ENCODE measurements around the gene SLC7A6. TPM values are rescaled to one million over a fixed set of nuclear protein-coding genes. Genes with fewer than 3 reads are reported as not detected.

Gene SLC7A6
- polyA plus RNA-seq (2011; rRNA removed) (27.4 and 30.3 TPM in 2 replicates), polyA minus RNA-seq (2011; rRNA and poly(A)+ RNA removed) (53.3 and 73.9 TPM in 2 replicates)

DNA sequence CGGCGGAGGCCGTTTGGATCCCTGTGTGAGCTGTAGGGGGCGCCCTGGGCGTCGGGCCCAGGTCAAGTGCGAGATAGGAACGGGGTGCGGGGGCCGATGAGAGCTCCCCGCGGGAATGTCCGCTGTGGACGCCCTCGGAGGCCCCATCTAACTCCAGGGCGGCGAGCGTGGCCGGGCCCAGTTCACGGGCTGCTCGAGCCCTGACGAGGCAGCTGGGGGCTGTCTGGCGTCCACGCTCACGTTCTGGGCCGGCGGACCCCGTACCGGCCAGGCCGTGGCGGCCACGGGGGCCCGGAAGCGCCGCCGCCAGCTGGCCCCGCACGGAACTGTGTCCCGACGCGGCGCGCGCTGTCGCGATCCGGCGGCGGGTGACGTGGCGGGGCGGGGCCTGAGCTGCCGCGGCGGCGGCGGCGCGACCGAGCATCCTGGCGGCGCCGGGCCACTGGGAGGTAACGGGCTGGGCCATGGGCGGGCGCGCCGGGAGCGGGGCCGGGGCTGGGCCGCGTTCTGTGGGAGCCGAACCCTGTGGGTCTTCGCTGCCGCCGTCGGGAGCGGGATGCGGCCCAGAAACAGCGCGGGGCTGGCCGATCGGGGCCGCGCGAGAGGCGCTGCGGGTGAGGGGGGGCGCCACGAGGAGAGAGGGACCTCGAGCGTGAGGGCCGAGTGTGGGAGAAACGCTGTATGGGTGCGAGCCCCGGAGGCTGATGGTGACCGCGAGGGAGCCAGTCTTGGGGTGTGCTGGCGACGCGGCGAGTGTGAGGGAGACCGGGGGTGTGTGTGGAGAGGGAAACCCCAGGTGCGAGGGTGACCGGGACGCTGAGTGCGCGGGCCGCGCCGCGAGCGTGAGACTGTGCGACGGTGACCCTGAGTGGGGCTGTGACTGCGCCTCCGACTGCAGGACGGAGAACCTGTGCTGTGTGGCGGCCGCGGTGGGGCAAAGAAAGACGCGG is at the start of gene SLC7A6:
Gene SLC7A6, plus strand, starts transcription at position 399 of the 950 bp plus-strand sequence. CDS start 10,201 bp downstream, outside the sequence.
- TF ChIP-seq, protein P1, sequence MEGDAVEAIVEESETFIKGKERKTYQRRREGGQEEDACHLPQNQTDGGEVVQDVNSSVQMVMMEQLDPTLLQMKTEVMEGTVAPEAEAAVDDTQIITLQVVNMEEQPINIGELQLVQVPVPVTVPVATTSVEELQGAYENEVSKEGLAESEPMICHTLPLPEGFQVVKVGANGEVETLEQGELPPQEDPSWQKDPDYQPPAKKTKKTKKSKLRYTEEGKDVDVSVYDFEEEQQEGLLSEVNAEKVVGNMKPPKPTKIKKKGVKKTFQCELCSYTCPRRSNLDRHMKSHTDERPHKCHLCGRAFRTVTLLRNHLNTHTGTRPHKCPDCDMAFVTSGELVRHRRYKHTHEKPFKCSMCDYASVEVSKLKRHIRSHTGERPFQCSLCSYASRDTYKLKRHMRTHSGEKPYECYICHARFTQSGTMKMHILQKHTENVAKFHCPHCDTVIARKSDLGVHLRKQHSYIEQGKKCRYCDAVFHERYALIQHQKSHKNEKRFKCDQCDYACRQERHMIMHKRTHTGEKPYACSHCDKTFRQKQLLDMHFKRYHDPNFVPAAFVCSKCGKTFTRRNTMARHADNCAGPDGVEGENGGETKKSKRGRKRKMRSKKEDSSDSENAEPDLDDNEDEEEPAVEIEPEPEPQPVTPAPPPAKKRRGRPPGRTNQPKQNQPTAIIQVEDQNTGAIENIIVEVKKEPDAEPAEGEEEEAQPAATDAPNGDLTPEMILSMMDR (IDR thresholded peaks at IDR 0.05; ENCODE audit: low read depth, low read length) = peak; percentile 73; the same call in 1 of the 2 replicates
- H3K4me3 ChIP-seq (ENCODE audit: low read depth, low read length) = peak within 1 kb of the TSS; percentile 98
- no peaks in the 10 kb centered on the region; the same call in 1 of the 2 replicates for H3K9me3 ChIP-seq (ENCODE audit: control insufficient read depth, insufficient read depth, low read length)
- ChIA-PET CTCF (interaction anchor here (0.6 to 5.8 kb wide), 24 partner anchors 9 to 443 kb away, joined by 3 to 158 read pairs (median 4); partner anchors contain the start of genes PLA2G15, PRMT7 and SLC7A6OS), POLR2A (interaction anchor here (0.5 to 1.9 kb wide), 11 partner anchors 12 to 305 kb away, joined by 3 to 19 read pairs (median 4); partner anchors contain the start of genes NFATC3, PRMT7 and SLC7A6OS)
- peak within 1 kb of the TSS; percentile 94 for H3K27ac ChIP-seq (ENCODE audit: low read depth, low read length)
- no peaks in the 10 kb centered on the region for H3K27me3 ChIP-seq (ENCODE audit: control insufficient read depth, insufficient read depth, low read length)
- DNase-seq (ENCODE audit: low read depth, low spot score) = no peak

DNA sequence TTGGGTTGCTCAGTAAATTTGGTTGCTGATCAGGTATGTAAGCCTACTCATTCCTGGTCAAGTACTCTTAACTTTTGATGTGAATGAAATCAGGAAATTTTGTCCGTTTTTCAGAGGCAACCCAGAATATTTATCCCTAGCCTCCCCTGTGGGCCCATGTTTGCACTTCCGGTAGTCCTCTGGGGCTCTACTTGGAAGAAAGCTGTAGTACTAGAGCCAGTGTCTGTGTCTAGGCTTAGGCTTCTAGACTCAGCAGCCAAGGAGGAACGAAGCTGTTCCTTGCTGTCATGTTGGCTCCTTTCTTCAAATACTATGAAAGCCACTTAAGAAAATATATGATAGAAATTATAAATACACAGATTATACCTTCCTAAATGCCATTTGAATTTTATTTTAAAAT is 49.6 kb upstream of the SLC7A6 start:
- Histone ChIP-seq H3K27ac (ENCODE audit: low read depth, low read length) (no peak overlapping the region), H3K4me3 (ENCODE audit: low read depth, low read length) (no peak overlapping the region), H3K27me3 (ENCODE audit: control insufficient read depth, insufficient read depth, low read length) (no peaks in the 10 kb centered on the region), H3K9me3 (ENCODE audit: control insufficient read depth, insufficient read depth, low read length) (no peaks in the 10 kb centered on the region)
- DNase-seq (ENCODE audit: low read depth, low spot score) = no peak
- ChIA-PET POLR2A (no interaction called here), CTCF (no interaction called here)
- TF ChIP-seq, protein P1 (IDR thresholded peaks at IDR 0.05; ENCODE audit: low read depth, low read length) = no peak

DNA sequence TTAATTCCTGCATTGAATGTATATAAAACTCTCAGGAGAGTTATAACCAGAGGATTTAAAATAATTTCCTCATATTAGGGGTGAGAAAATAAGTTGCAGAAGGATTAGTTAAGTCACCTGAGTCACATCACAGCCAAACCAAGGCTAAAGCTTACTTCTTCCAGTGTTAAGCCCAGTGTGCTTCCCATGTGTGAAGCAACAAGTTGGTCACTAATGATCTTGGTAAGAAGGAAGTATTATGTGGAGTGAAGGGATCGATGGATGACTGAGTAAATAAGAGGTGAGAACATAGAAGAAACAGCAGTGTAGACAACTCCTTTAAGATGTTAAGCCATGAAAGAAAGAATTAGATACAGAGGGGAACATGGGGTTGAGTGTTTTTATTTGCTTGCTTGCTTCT is 49.0 kb upstream of the SLC7A6 start:
- Histone ChIP-seq H3K9me3 (ENCODE audit: control insufficient read depth, insufficient read depth, low read length) (no peaks in the 10 kb centered on the region), H3K4me3 (ENCODE audit: low read depth, low read length) (no peak overlapping the region), H3K27me3 (ENCODE audit: control insufficient read depth, insufficient read depth, low read length) (no peaks in the 10 kb centered on the region), H3K27ac (ENCODE audit: low read depth, low read length) (no peak overlapping the region)
- POLR2A ChIA-PET = no interaction called here
- no peak for DNase-seq (ENCODE audit: low read depth, low spot score)
- CTCF ChIA-PET = interaction anchor here (1.2 kb wide), 1 partner anchor 15 kb away, joined by 4 read pairs; no protein-coding TSS in a partner anchor
- TF ChIP-seq, protein P1 (IDR thresholded peaks at IDR 0.05; ENCODE audit: low read depth, low read length) = no peak

DNA sequence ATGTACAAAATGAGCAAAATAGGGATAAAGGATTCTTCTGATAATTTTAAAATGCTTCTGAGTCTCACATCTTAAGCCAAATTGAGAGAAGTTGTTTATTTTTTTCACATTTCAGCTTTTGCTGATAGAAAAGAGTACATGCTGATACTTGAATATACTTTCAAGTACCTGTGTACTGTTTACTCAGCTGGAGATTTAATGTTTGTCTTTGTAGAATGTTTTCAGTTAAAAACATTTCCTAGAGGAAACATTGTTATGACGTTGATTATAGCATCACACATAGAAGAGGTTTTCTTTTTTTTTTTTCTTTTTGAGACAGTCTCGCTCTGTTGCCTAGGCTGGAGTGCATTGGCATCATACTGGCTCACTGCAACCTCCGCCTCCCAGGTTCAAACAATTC is 48.1 kb upstream of the SLC7A6 start:
- ChIA-PET CTCF (interaction anchor here (1.2 kb wide), 1 partner anchor 14 kb away, joined by 4 read pairs; no protein-coding TSS in a partner anchor), POLR2A (no interaction called here)
- DNase-seq (ENCODE audit: low read depth, low spot score) = no peak
- H3K27me3 ChIP-seq (ENCODE audit: control insufficient read depth, insufficient read depth, low read length) = no peaks in the 10 kb centered on the region
- no peak overlapping the region for H3K4me3 ChIP-seq (ENCODE audit: low read depth, low read length)
- TF ChIP-seq, protein P1 (IDR thresholded peaks at IDR 0.05; ENCODE audit: low read depth, low read length) = no peak
- no peaks in the 10 kb centered on the region for H3K9me3 ChIP-seq (ENCODE audit: control insufficient read depth, insufficient read depth, low read length)
- no peak overlapping the region for H3K27ac ChIP-seq (ENCODE audit: low read depth, low read length)
